KOPT-K1 (cell line): ENCODE measurements around the gene NPFFR1.

Experiments
- H3K27ac ChIP-seq: fragments of 200-600 bp; sonication (generic); 2 replicates; pipeline ENCODE4 v1.5.1; 2016; ENCODE audit warnings: antibody characterized with exemption, mild to moderate bottlenecking, low read depth, low read length; ENCODE audit not compliant: poor library complexity, severe bottlenecking
- H3K36me3 ChIP-seq: fragments of 200-600 bp; sonication (generic); 2 replicates; pipeline ENCODE4 v1.5.1; 2017; ENCODE audit warnings: antibody characterized with exemption, mild to moderate bottlenecking, low read length, moderate library complexity; ENCODE audit not compliant: insufficient read depth
- H3K9me3 ChIP-seq: fragments of 200-600 bp; sonication (generic); 2 replicates; pipeline ENCODE4 v1.5.1; 2017; ENCODE audit warnings: antibody characterized with exemption, low read length, mild to moderate bottlenecking; ENCODE audit not compliant: insufficient read depth, poor library complexity, severe bottlenecking

The NPFFR1 gene, protein sequence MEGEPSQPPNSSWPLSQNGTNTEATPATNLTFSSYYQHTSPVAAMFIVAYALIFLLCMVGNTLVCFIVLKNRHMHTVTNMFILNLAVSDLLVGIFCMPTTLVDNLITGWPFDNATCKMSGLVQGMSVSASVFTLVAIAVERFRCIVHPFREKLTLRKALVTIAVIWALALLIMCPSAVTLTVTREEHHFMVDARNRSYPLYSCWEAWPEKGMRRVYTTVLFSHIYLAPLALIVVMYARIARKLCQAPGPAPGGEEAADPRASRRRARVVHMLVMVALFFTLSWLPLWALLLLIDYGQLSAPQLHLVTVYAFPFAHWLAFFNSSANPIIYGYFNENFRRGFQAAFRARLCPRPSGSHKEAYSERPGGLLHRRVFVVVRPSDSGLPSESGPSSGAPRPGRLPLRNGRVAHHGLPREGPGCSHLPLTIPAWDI

DNA sequence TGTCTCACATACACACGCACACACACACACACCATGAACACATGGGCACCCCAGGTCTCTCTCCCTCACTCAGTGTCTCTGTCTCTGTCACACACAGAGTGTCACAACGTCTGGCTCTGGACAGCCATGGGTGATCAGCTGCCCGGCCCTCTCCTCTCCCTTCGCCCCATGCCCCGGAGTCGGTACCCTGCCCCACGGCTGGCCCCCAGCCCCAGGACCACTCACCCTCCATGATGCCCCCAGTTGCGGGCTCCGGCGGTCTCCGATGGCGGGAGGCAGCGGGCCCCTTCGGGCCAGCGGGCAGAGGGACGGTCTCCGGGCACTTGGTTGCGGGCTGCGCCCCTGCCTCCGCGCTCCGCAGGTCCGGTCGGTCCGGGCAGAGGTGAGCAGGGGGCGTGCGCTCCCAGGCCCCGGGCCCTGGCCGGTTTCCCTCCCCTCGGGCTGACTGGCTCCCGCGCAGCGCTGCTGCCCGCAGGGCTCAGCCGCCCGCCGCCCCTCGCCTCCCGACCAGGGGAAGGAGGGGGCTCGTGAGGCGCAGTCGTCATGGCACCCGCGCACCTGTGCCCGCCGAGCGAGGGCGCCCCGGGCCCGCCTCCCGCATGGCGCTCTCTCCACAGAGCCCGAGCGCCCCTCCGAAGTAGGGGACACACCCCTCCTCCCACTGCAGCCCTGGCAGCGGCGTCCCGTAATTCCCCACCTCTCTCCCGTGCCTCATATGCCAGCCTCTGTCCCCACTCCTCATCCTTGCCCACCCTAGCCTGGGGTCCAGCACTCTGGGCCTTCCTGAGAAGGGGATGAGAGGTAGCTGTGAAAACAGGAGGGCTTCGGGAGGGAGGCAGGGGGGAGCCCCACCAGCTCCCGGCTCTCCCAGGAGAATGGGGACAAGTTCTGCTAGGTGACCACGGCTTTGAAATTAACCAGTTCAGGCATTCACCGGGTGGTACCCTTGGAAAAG, at the start of gene NPFFR1:
Gene NPFFR1, minus strand, starts transcription at position 560 of the 955 bp plus-strand sequence. Its CDS starts 328 bp downstream, at position 232.
- Histone ChIP-seq H3K36me3 (no peaks in the 10 kb centered on the region), H3K27ac (no peak within 1 kb of the TSS), H3K9me3 (peaks cover 7% of the 10 kb centered on the region)

DNA sequence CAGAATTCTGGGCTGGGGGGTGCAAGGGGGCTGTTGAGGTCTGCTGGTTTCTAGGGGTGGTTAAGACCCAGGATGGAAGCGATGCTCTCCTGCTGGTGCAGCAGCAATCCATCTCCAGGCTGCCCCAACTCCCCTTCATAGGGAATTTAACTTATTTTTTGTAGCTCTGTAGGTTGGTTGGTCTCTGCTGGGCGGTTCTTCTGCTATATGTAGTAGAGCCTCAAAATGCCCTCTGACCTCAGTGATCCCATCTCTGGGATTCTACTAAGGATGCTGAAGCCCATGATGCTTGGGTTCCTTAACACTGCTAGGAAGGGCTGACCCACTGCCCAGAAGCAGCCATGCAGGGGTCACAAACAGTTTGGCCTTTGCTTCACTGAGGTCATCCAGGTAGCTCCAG, 49.5 kb upstream of the NPFFR1 start:
- Histone ChIP-seq H3K36me3 (peaks cover 4% of the 10 kb centered on the region; the same call in 1 of the 2 replicates), H3K27ac (no peak overlapping the region), H3K9me3 (no peaks in the 10 kb centered on the region)

DNA sequence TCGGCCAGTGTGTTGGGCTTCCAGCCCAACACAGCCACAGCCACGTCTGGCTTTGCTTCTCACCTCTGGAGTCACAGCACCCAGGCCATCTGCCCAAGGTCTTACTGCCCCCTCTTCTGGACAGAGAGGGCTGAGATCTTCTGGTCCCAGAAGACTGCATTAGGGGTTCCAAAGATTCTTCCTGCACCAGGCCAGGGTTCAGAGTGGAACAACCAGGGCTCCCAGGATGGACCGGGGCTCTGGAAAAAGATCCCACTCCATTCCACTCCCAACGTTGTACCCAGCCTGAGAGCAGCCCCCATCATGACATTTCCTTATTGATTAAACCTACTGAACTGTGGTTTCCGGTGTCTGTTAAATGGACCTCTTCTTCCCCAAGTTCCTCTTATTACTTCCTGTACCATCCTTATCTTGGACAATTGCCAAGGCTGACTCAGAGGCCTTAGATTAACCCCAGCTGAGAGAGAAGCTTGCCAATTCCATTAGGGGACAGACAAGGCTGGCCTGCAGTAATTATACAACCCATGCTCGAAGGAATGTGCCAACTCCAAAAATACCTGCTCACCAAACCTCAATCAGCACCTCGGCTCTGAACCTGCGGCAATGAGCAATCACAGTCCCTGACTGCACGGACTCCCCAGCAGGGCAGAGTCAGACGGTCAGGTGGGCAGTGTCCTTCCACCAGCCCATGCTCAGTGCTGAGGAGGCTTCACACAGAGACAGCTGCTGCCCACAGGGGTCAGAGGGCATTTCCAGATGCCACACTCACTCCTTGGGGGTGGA, 47.9 kb upstream of the NPFFR1 start:
- Histone ChIP-seq H3K36me3 (no peaks in the 10 kb centered on the region), H3K27ac (no peak overlapping the region), H3K9me3 (no peaks in the 10 kb centered on the region)

DNA sequence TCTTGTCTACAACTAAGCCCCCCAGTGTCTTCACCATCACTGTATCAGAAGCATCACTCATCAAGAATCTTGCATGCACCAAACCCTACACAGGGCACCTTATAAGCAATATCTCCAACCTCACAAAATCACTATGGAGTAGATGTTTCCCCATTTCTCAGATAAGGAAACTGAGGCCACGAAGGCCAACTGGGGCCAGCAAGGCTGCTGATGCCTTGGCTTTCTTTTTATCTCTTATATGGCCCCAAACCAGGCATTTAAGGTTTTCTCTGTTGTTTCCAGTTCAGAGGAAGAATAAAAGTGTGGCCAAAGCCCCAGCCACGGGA, 47.3 kb upstream of the NPFFR1 start:
- Histone ChIP-seq H3K36me3 (no peaks in the 10 kb centered on the region), H3K27ac (no peak overlapping the region), H3K9me3 (no peaks in the 10 kb centered on the region)

DNA sequence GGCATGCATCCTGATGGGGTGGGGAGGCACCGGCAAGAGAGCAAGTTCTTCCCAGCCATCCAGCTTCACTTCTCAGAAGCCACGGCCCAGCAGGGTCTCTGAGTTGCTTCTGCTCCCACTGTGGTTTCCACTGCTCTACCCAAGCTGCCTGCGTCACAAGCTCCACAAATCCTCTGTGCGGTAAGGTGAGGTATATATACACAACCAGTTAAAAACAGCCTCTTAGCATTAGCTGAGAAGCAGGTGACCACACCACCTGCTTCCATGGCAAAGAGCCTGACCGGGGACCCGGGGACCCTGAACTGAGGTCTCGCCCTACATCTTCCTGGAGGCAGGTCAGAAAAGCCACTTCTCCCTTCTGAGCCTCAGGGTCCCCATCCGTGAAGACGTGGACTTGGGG, 46.9 kb upstream of the NPFFR1 start:
- Histone ChIP-seq H3K9me3 (no peaks in the 10 kb centered on the region), H3K27ac (no peak overlapping the region), H3K36me3 (no peaks in the 10 kb centered on the region)

DNA sequence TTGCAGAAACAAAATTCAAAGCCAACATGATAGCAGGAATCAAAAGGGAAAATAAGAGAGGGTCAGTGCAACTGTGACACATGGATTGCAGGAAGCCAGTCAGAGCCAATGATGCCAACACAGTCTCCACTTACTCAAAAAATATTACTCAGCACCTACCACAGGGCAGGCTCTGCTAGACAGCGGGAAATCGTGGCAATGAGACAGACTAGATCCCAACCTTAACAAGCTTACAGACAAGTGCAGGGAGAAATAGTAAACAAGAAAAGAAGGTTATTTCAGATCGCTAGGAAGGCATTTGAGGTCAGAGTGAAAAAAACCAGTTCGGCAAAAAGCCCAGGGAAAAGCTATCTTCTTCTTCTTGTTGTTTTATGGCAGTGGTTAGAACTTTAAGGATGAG, 45.2 kb upstream of the NPFFR1 start:
- Histone ChIP-seq H3K36me3 (no peaks in the 10 kb centered on the region), H3K9me3 (no peaks in the 10 kb centered on the region), H3K27ac (no peak overlapping the region)

DNA sequence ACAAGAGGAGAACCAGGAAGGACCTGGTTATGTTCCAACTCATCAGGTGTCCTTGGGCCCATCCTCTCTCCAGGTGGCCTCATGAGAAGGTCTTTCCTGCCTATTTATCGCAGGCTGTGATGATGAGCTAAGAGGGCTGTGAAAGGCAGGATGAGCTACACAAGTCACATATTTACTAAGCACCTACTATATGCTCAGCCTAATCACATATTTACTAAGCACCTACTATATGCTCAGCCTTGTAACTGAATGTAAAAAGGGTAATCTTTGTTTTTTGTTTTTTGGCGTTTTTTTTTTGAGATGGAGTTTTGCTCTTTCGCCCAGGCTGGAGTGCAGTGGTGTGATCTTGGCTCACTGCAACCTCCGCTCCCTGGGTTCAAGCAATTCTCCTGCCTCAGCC, 44.2 kb upstream of the NPFFR1 start:
- no peaks in the 10 kb centered on the region for H3K9me3 ChIP-seq
- no peaks in the 10 kb centered on the region for H3K36me3 ChIP-seq
- no peak overlapping the region for H3K27ac ChIP-seq

DNA sequence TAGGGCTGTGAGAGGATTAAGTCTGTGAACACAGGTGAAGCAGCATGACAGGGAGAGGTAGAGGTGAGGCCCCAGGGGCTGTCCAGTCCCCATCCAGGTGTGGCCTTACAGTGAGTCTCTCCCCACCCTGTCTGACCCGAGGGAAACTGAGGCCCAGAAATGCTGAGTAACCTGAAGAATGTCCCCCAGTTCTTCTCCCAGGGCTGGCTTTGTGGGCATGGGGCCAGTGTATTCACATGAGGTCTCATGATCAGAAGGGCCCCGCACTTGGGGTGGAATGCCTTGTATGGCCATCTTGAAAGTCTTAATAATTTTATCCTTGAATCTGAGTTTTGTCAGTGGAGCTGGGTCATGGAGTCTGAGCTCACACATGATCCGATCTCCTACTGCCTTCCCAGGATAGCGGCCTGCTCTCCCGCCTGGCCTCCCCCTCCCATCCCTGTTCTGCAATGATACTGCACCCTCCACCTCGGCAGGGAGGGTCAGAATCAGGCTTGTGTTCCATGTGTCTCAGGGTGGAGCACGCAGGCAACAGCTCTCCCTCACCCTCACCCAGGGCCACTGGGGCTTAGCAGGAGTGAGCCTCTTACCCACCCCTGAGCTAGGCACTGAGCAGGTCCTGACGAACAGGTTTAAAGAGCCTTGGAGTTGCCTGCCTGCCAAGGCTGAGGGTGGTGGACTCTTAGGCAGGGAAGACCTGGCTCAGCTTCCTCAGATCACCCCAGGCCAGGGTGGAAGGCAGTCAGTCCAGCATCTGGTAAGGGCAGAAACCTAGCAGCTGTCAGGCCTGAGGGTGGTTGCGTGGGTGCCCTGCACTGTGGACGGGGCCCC, 41.4 kb upstream of the NPFFR1 start:
- Histone ChIP-seq H3K27ac (peak overlapping the region; percentile 79), H3K9me3 (no peaks in the 10 kb centered on the region), H3K36me3 (peaks cover 12% of the 10 kb centered on the region; the same call in 1 of the 2 replicates)

DNA sequence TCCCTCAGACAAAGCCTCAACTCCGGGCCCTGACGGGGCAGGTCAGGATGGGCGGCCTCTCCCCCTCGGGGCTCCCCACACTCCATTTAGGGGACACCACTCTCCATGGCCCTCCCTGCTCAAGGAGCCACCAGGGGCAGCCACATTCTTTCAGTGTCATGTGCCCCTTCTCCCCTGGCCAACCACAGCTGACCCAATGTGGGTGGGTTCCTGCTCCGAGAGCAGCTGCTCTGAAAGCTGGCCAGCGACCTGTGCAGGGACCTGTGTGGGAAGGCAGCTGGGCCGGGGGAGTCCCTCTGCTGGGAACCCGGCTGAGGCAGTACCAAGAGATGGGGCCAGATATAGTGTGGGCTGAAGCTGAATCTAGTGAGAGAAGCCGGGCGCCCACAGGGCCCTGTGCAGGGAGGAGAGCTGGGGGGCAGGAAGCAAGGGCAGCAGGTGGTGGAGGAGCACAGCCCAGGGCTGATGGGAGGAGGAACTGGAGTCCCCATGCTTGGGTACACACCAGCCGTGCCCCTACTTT, 40.6 kb upstream of the NPFFR1 start:
- Histone ChIP-seq H3K27ac (peak overlapping the region; percentile 79), H3K36me3 (peaks cover 12% of the 10 kb centered on the region; the same call in 1 of the 2 replicates), H3K9me3 (no peaks in the 10 kb centered on the region)

DNA sequence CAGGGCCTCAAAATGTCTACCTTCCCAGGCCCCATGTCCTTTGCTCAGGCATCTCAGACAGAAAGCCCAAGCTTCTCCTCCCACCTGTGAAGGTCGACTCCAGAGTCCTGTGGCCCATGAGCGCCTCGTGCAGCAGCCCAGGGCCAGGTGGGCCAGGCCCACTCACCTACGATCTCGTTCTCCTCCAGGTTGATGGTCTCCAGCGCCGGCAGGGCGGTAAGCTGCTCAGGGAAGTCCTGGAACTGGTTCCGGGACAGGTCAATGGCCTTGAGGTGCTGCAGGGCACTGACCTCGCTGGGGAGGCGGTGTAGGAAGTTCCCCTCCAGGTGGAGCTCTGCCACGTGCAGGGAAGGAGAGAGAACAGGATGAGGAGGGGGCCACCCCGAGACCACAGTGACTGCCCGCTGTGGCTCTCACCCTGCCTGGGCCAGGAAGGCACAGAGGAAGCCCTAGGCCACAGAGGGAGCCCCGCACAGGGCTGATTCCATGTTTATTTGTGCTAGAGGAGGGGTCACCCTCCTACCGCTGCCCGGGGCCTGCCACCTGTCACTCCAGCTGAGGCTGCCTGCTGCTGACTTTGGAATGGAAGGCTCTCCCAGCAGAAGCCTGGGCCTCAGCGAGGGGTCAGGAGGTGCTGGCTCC, 40.0 kb upstream of the NPFFR1 start:
- Histone ChIP-seq H3K27ac (peak overlapping the region; percentile 79), H3K9me3 (no peaks in the 10 kb centered on the region), H3K36me3 (peaks cover 12% of the 10 kb centered on the region; the same call in 1 of the 2 replicates)

DNA sequence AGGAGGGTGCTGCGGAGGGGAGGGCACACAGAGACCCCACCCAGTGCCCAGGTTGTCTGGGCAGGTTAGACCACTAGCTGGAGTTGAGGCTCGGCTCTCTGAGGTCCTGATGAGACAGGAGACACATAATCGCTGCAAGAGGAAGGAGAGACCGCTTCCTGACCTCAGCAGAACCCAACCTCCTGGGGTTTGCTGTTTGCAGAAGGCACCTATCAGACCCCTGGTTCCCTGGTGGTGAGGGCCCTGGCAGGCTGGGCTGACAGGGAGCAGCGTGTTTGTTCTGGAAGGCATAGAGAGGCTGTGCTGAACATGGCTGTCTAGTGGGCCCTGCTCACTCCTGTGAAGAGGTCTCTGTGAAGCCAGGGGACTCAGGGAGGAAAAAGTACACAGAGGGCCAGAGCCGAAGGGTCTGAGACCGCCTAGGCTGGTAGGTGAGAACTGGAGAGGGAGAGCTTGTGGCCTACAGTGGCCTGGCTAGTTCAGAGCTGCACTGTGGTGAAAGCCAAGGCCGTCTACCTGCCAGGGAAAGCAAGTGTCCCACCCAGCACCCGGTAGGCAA, 39.4 kb upstream of the NPFFR1 start:
- no peaks in the 10 kb centered on the region for H3K9me3 ChIP-seq
- peak overlapping the region; percentile 79 for H3K27ac ChIP-seq
- peaks cover 12% of the 10 kb centered on the region; the same call in 1 of the 2 replicates for H3K36me3 ChIP-seq

DNA sequence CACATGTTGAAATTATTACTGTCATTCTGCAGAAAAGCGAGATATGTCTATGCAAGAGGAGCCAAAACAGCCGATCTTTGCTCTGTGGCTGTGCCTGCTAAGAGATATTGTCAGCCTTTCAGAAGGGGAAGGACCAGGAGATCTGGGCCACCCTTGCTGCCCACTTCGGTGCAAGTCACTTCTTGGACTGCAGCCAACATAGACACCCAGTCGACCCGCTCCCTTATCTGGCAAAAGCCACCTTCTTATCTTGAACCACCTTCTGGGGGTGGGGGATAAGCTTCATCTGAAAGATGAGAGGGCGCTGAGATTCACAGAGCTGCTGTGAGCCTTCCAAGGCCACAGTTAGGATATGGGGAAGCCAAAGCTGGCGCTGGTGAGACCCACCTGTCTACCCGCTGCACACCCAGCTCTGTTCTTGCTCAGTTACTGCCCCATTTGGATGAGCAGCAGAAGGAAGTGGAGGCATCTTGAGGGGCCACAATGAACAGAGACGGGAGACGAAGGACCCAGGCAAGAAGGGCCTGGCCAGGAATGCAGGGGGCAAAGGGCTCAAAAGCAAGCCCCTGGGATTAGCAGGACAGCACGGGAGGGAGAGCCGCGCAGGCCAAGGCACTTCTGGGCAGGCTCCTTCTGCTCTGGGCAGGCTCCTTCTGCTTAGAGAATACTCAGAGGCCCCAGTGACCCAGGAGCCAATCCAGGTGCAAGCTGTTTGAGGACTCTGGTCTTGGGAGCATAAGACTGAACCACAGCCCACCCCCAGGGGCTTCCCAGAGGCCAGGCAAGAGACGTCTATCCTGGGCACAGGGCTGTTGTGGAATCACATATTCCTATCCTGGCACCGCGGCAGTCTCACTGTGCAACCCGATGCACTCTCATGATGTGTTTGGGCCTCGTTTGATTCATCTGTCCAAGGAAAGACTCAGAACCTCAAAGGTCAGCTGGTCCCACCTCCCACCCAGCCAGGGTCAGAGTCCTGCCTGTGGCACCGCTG, 38.4 kb upstream of the NPFFR1 start:
- Histone ChIP-seq H3K36me3 (peaks cover 12% of the 10 kb centered on the region; the same call in 1 of the 2 replicates), H3K9me3 (no peaks in the 10 kb centered on the region), H3K27ac (peak overlapping the region; percentile 79)
